ENCODE results near the gene NCBP3.

DNA sequence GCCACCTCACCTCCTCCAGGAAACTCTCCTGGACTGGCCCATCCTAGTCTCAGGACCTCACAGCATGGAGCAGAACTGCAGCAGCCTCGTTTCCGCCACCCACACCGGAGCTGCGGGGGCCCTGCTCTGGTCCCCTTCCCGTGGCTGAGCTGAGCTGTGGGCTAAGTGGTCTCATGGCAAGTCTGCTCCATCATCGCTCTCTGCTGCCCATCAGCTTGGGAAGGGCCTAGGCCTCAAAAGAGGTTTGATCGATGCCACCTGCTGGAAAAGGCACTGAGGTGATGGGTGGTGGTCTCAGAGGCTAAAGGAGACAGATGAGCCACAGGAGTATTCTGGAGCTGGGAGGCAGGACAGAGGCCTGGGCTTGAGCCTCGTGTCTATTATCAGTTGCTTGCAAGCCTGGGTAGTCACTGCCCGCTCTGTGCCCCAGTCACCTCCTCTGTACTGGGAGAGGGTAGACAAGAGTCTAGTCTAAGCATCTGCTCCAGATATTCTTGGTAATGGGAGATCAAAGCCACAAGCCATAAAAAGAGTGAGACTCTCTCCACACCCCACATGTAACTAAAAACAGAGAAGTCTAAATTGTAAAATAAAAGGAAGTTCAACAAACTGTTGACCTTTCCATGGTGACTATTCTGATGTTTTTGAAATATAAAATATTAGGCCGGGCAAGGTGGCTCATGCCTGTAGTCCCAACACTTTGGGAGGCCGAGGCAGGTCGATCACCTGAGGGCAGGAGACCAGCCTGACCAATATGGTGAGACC lies 46.7 kb downstream of the NCBP3 start:
- no peak for TF ChIP-seq CTCF (IDR thresholded peaks at IDR 0.05; ENCODE audit: low read length)
- no peak for TF ChIP-seq EZH2 (IDR thresholded peaks at IDR 0.05; ENCODE audit: borderline replicate concordance, low read length)

All from OCI-LY1 (cell line).